T-helper 1 cell (primary cell): ENCODE data around the gene PLEKHM3.
A peak's percentile ranks its signal among the peaks of the same experiment; 100 is the strongest.

Experiments used
- DNase-seq, 5 donors: peaks; one replicate each; pipeline ENCODE4 v3.0.0-alpha.2; 2012 to 2020

Gene PLEKHM3

GRCh38 chr2:207849443-207849842 lies 175.9 kb downstream of the PLEKHM3 start:
- DNase-seq: no peak

GRCh38 chr2:207848545-207848928 lies 176.8 kb downstream of the PLEKHM3 start:
- DNase-seq: no peak

GRCh38 chr2:207847807-207848544 lies 177.4 kb downstream of the PLEKHM3 start:
- DNase-seq: no peak

- DNase-seq: no peak
These were observed 178.1 kb downstream of the PLEKHM3 start for GRCh38 chr2:207847098-207847806.

- DNase-seq: no peak
These were observed 180.0 kb downstream of the PLEKHM3 start for GRCh38 chr2:207845202-207845864.

- no peak for DNase-seq
These were observed 180.7 kb downstream of the PLEKHM3 start for GRCh38 chr2:207844648-207845047.

- no peak for DNase-seq
These were observed 185.2 kb downstream of the PLEKHM3 start for GRCh38 chr2:207840101-207840500.

GRCh38 chr2:207839575-207839974 lies 185.8 kb downstream of the PLEKHM3 start:
- DNase-seq: no peak

GRCh38 chr2:207839028-207839427 lies 186.3 kb downstream of the PLEKHM3 start:
- no peak for DNase-seq

- DNase-seq: no peak
These were observed 188.7 kb downstream of the PLEKHM3 start for GRCh38 chr2:207836521-207837133.

- DNase-seq: no peak
These were observed 189.5 kb downstream of the PLEKHM3 start for GRCh38 chr2:207835805-207836204.

GRCh38 chr2:207833251-207833751 lies 192.0 kb downstream of the PLEKHM3 start:
- DNase-seq: peak in 1 of 5 donors; percentile 52

GRCh38 chr2:207831584-207832248 lies 193.6 kb downstream of the PLEKHM3 start:
- no peak for DNase-seq

GRCh38 chr2:207830778-207831438 lies 194.4 kb downstream of the PLEKHM3 start:
- DNase-seq: no peak

GRCh38 chr2:207828361-207829057 lies 196.8 kb downstream of the PLEKHM3 start:
- DNase-seq: no peak

GRCh38 chr2:207825978-207826377 lies 199.3 kb downstream of the PLEKHM3 start:
- DNase-seq: no peak

- no peak for DNase-seq
These were observed 200.0 kb downstream of the PLEKHM3 start for GRCh38 chr2:207825045-207825954.

GRCh38 chr2:207823865-207824264 lies 201.5 kb downstream of the PLEKHM3 start:
- no peak for DNase-seq

- DNase-seq: no peak
These were observed 205.2 kb downstream of the PLEKHM3 start for GRCh38 chr2:207819839-207820784.
